ENCODE results near the gene NFIA. TPM values are rescaled to one million over a fixed set of nuclear protein-coding genes. Genes with fewer than 3 reads are reported as not detected.

The NFIA gene
- total RNA-seq, 1 experiment from 2014 or later = 38.6 TPM

GRCh38 chr1:61053712-61054600 is 28.4 kb upstream of the NFIA start:
- BruUV-seq (replicated peaks) = no TSS peak
- Mint-ChIP-seq H3K27ac (ENCODE audit: unreplicated experiment) (peak overlapping the region; percentile 40), H3K36me3 (ENCODE audit: insufficient read depth, unreplicated experiment) (peaks cover 41% of the 10 kb centered on the region), H3K4me3 (ENCODE audit: low read depth, unreplicated experiment) (peak overlapping the region; percentile 65), H3K4me1 (ENCODE audit: low read depth, unreplicated experiment) (peaks cover 29% of the 10 kb centered on the region), H3K9me3 (ENCODE audit: low read depth, unreplicated experiment) (no peaks in the 10 kb centered on the region), H3K27me3 (ENCODE audit: unreplicated experiment) (peaks cover 27% of the 10 kb centered on the region)
- TF ChIP-seq, protein P1, sequence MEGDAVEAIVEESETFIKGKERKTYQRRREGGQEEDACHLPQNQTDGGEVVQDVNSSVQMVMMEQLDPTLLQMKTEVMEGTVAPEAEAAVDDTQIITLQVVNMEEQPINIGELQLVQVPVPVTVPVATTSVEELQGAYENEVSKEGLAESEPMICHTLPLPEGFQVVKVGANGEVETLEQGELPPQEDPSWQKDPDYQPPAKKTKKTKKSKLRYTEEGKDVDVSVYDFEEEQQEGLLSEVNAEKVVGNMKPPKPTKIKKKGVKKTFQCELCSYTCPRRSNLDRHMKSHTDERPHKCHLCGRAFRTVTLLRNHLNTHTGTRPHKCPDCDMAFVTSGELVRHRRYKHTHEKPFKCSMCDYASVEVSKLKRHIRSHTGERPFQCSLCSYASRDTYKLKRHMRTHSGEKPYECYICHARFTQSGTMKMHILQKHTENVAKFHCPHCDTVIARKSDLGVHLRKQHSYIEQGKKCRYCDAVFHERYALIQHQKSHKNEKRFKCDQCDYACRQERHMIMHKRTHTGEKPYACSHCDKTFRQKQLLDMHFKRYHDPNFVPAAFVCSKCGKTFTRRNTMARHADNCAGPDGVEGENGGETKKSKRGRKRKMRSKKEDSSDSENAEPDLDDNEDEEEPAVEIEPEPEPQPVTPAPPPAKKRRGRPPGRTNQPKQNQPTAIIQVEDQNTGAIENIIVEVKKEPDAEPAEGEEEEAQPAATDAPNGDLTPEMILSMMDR (IDR thresholded peaks at IDR 0.05; ENCODE audit: unreplicated experiment) = no peak
- intact Hi-C loops (cut with micrococcal nuclease; ENCODE audit: unreplicated experiment) = loop anchor here (5.0 kb wide), 1 partner anchor 533 kb away; no protein-coding TSS in a partner anchor
- DNase-seq = no peak
- CTCF ChIA-PET = interaction anchor here (1.1 kb wide), 1 partner anchor 23 kb away, joined by 5 read pairs; no protein-coding TSS in a partner anchor

DNA sequence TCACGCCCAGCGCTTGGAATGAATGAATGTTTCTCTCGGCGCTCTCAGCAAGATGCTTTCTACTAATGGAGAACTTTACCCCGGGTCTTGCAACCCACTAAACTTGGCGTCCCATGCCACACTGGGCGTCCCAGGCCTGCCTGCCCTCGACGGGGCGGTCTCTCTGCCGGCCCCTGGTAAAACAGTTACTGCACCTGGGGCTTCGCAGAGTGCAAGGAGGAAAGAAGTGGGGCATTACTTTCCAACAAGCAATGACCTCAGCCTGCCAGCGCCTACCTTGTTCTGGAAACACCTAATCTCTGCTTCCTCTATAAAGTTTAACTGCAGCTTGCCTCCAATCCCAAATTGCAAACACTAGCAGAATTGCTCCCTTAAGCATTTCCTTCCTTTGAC is 27.8 kb upstream of the NFIA start:
- intact Hi-C loops (cut with micrococcal nuclease; ENCODE audit: unreplicated experiment) = loop anchor here (5.0 kb wide), 1 partner anchor 533 kb away; no protein-coding TSS in a partner anchor
- Mint-ChIP-seq H3K27me3 (ENCODE audit: unreplicated experiment) (peaks cover 27% of the 10 kb centered on the region), H3K4me3 (ENCODE audit: low read depth, unreplicated experiment) (peak overlapping the region; percentile 65), H3K27ac (ENCODE audit: unreplicated experiment) (no peak overlapping the region), H3K4me1 (ENCODE audit: low read depth, unreplicated experiment) (peaks cover 29% of the 10 kb centered on the region), H3K36me3 (ENCODE audit: insufficient read depth, unreplicated experiment) (peaks cover 41% of the 10 kb centered on the region), H3K9me3 (ENCODE audit: low read depth, unreplicated experiment) (no peaks in the 10 kb centered on the region)
- TF ChIP-seq, protein P1 (IDR thresholded peaks at IDR 0.05; ENCODE audit: unreplicated experiment) = no peak
- no peak for DNase-seq
- CTCF ChIA-PET = interaction anchor here (1.1 kb wide), 1 partner anchor 22 kb away, joined by 5 read pairs; no protein-coding TSS in a partner anchor
- BruUV-seq (replicated peaks) = no TSS peak

DNA sequence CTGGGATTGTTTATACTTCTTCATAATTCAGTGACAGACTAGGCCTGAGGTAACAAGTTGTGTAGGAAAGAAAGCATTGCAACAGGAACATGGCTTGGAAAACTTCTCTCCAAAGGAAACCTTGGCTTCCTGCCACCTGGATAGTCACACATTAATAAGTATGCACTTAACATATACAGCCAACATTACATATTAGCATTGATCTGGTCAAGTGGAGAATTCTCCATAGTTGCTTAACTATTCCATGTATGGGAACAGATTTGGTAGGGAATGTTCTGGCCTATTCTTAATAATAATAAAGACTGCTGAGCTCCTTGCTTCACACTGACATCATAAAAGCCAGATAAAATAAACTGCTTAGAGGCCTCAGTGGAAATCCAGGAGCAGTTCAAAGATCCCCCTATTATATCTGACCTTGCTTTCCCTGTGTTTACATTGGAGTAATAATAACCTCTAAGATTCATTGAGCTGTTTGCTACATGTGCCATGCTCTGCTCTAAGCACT is 27.2 kb upstream of the NFIA start:
- intact Hi-C loops (cut with micrococcal nuclease; ENCODE audit: unreplicated experiment) = loop anchor here (5.0 kb wide), 1 partner anchor 397 kb away; no protein-coding TSS in a partner anchor
- DNase-seq = no peak
- TF ChIP-seq, protein P1 (IDR thresholded peaks at IDR 0.05; ENCODE audit: unreplicated experiment) = no peak

DNA sequence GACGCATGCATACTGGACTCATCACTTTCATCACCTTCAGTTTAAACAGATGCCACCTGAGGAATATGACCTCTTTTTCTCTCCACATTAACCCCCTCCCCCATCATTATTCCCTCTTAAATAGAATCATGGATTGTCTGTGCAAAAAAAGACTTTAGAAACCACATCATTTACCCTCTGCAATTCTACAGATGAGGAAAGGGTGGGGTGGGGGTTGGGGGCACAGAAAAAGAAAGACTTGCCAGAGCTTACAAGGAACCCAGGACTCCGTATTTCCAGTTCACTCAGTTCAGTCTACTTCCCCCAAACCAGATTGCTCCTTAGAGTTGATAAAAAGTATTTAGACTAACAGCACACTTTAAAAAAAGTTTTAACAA is 26.2 kb upstream of the NFIA start:
- no peaks in the 10 kb centered on the region for H3K9me3 Mint-ChIP-seq (ENCODE audit: low read depth, unreplicated experiment)
- peaks cover 29% of the 10 kb centered on the region for H3K4me1 Mint-ChIP-seq (ENCODE audit: low read depth, unreplicated experiment)
- peaks cover 26% of the 10 kb centered on the region for H3K36me3 Mint-ChIP-seq (ENCODE audit: insufficient read depth, unreplicated experiment)
- peak overlapping the region; percentile 95 for H3K4me3 Mint-ChIP-seq (ENCODE audit: low read depth, unreplicated experiment)
- CTCF ChIA-PET = no interaction called here
- intact Hi-C loops (cut with micrococcal nuclease; ENCODE audit: unreplicated experiment) = loop anchor here (5.0 kb wide), 1 partner anchor 396 kb away; no protein-coding TSS in a partner anchor
- TF ChIP-seq, protein P1 (IDR thresholded peaks at IDR 0.05; ENCODE audit: unreplicated experiment) = no peak
- no peak for DNase-seq
- no peak overlapping the region for H3K27ac Mint-ChIP-seq (ENCODE audit: unreplicated experiment)
- peaks cover 27% of the 10 kb centered on the region for H3K27me3 Mint-ChIP-seq (ENCODE audit: unreplicated experiment)
- BruUV-seq (replicated peaks) = no TSS peak

More for the DNA sequence above, 27.2 kb upstream of the NFIA start:
- H3K36me3 Mint-ChIP-seq (ENCODE audit: insufficient read depth, unreplicated experiment) = peaks cover 36% of the 10 kb centered on the region
- no TSS peak for BruUV-seq (replicated peaks)
- H3K4me3 Mint-ChIP-seq (ENCODE audit: low read depth, unreplicated experiment) = no peak overlapping the region
- H3K4me1 Mint-ChIP-seq (ENCODE audit: low read depth, unreplicated experiment) = peaks cover 29% of the 10 kb centered on the region
- H3K27ac Mint-ChIP-seq (ENCODE audit: unreplicated experiment) = no peak overlapping the region
- H3K9me3 Mint-ChIP-seq (ENCODE audit: low read depth, unreplicated experiment) = no peaks in the 10 kb centered on the region
- CTCF ChIA-PET = no interaction called here
- H3K27me3 Mint-ChIP-seq (ENCODE audit: unreplicated experiment) = peaks cover 27% of the 10 kb centered on the region

Measured in Calu3 (cell line).